Loucy (cell line): ENCODE measurements around the gene TMEM86B.
A peak's percentile ranks its signal among the peaks of the same experiment; 100 is the strongest.

ENCODE experiments used
- H2AFZ ChIP-seq: fragments of 200-600 bp; sonication (generic); 2 replicates; pipeline ENCODE4 v1.6.0; 2016; ENCODE audit warnings: antibody characterized with exemption, mild to moderate bottlenecking, low read length, moderate library complexity
- H3F3A ChIP-seq: fragments of 200-600 bp; 2 replicates; pipeline ENCODE4 v1.6.0; 2016; ENCODE audit warnings: antibody characterized with exemption, low read depth, mild to moderate bottlenecking
- H3K27me3 ChIP-seq: fragments of 200-600 bp; sonication (generic); 2 replicates; pipeline ENCODE4 v1.6.1; 2014; ENCODE audit warnings: low read length, mild to moderate bottlenecking; ENCODE audit not compliant: insufficient read depth, poor library complexity, severe bottlenecking
- H3K36me3 ChIP-seq: fragments of 200-600 bp; sonication (generic); 2 replicates; pipeline ENCODE4 v1.6.1; 2016; ENCODE audit warnings: low read length; ENCODE audit not compliant: insufficient read depth
- H3K4me1 ChIP-seq: fragments of 200-600 bp; sonication (generic); 2 replicates; pipeline ENCODE4 v1.5.1; 2014; ENCODE audit warnings: low read length, mild to moderate bottlenecking; ENCODE audit not compliant: insufficient read depth, poor library complexity, severe bottlenecking
- H3K4me2 ChIP-seq: fragments of 200-600 bp; sonication (generic); 2 replicates; pipeline ENCODE4 v1.6.0; 2014; ENCODE audit warnings: antibody characterized with exemption, low read length, low read depth, mild to moderate bottlenecking; ENCODE audit not compliant: poor library complexity, severe bottlenecking
- H3K4me3 ChIP-seq: fragments of 200-600 bp; sonication (generic); 2 replicates; pipeline ENCODE4 v1.5.1; 2014; ENCODE audit warnings: low read length, mild to moderate bottlenecking, mixed read lengths; ENCODE audit not compliant: poor library complexity, severe bottlenecking
- H3K79me2 ChIP-seq: fragments of 200-600 bp; sonication (generic); 2 replicates; pipeline ENCODE4 v1.6.1; 2014; ENCODE audit warnings: low read length; ENCODE audit not compliant: insufficient read depth
- H3K9ac ChIP-seq: fragments of 200-600 bp; sonication (generic); 2 replicates; pipeline ENCODE4 v1.6.0; 2014; ENCODE audit warnings: mild to moderate bottlenecking, low read depth, low read length, moderate library complexity; ENCODE audit not compliant: poor library complexity, severe bottlenecking
- H3K9me2 ChIP-seq: fragments of 200-600 bp; sonication (generic); replicated peaks from 2 replicates; pipeline ENCODE4 v1.6.1; 2016; ENCODE audit warnings: low read depth, low read length, mixed read lengths
- H3K9me3 ChIP-seq: fragments of 200-600 bp; sonication (generic); 2 replicates; pipeline ENCODE4 v1.6.1; 2014; ENCODE audit warnings: mild to moderate bottlenecking, antibody characterized with exemption, low read length, low read depth; ENCODE audit not compliant: insufficient read depth
- H4K20me1 ChIP-seq: fragments of 200-600 bp; sonication (generic); 2 replicates; pipeline ENCODE4 v1.6.0; 2014; ENCODE audit warnings: antibody characterized with exemption, low read length, mild to moderate bottlenecking; ENCODE audit not compliant: insufficient read depth, poor library complexity, severe bottlenecking
- EZH2phosphoT487 ChIP-seq: fragments of 200-600 bp; IDR thresholded peaks from 2 replicates; pipeline ENCODE4 v1.6.1; 2018; ENCODE audit warnings: antibody characterized with exemption, mild to moderate bottlenecking, moderate library complexity, borderline replicate concordance
- TF ChIP-seq, protein P1 (sequence below): fragments of 200-600 bp; sonication (generic); conservative IDR thresholded peaks from 2 replicates; pipeline ENCODE4 v1.5.1; 2014; ENCODE audit warnings: mild to moderate bottlenecking, antibody characterized with exemption, low read length

The TMEM86B gene

DNA sequence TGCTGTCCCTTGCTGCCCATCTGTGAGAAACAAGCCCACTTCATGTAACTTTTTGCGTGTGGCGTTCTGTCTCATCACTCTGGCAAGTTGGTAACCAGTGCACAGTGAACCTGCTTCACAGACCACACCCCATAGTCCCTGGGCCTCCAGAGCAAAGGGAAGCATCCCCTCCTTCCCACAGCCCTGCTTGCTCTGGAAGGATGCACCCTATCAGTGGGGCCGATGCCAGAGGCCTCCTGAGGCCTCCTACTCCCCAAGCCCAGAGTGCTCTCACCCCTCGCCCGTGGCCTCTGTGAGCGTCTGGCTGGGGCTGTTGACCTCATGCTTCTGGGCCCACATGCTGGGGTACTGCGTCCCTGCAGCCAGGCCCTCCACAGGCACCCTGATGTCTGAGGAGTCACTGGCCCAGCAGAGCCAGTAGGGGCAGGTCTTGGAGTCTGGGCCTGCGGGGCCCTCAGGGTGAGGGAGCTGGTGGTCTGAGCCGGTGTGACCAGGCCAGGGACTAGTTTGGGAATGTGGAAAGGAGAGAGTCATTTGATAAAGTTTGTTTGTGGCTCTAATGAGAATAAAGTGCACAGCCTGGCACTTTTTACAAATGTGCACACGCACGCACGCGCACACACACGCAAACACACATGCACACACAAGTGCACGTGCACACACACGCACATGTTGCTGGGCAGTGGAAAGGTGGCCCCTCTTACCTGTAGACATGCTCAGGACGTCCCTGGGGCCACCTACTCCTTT lies 5.1 kb downstream of the TMEM86B start:
- no peak overlapping the region for H3K9ac ChIP-seq

DNA sequence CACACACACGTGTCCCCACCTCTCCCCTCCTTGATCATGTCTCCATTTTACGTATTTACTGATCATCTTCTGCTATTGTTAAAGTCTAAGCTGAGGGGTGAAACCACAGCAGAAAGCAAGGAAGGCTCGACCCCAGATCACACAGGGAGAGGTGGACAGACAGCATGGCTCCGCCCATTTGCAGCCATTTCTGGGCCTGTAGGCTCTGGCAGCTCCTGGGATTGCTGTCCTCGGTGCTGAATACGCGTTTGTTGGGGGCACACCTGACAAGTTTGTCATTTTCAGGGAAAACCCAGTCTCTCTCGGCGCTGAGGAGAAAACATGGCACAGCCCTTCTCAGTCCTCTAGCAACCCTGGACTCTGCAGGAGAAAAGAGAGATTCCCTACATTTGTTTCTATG lies 8.0 kb downstream of the TMEM86B start:
- H3K4me3 ChIP-seq: no peak overlapping the region
- H3K9me3 ChIP-seq: no peaks in the 10 kb centered on the region
- H3K36me3 ChIP-seq: peaks cover 8% of the 10 kb centered on the region; the same call in 1 of the 2 replicates
- no peaks in the 10 kb centered on the region for H3F3A ChIP-seq
- peaks cover 3% of the 10 kb centered on the region for H3K4me1 ChIP-seq
- H2AFZ ChIP-seq: no peak overlapping the region
- H3K27me3 ChIP-seq: no peaks in the 10 kb centered on the region
- TF ChIP-seq, protein P1, sequence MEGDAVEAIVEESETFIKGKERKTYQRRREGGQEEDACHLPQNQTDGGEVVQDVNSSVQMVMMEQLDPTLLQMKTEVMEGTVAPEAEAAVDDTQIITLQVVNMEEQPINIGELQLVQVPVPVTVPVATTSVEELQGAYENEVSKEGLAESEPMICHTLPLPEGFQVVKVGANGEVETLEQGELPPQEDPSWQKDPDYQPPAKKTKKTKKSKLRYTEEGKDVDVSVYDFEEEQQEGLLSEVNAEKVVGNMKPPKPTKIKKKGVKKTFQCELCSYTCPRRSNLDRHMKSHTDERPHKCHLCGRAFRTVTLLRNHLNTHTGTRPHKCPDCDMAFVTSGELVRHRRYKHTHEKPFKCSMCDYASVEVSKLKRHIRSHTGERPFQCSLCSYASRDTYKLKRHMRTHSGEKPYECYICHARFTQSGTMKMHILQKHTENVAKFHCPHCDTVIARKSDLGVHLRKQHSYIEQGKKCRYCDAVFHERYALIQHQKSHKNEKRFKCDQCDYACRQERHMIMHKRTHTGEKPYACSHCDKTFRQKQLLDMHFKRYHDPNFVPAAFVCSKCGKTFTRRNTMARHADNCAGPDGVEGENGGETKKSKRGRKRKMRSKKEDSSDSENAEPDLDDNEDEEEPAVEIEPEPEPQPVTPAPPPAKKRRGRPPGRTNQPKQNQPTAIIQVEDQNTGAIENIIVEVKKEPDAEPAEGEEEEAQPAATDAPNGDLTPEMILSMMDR: no peak
- no peak for TF ChIP-seq EZH2phosphoT487
- no peaks in the 10 kb centered on the region for H3K79me2 ChIP-seq
- H3K9me2 ChIP-seq: no peaks in the 10 kb centered on the region
- H3K9ac ChIP-seq: no peak overlapping the region
- H4K20me1 ChIP-seq: peaks cover 15% of the 10 kb centered on the region
- H3K4me2 ChIP-seq: no peak overlapping the region

More for the DNA sequence above, 5.1 kb downstream of the TMEM86B start:
- Histone ChIP-seq H3K9me3 (no peaks in the 10 kb centered on the region), H3K27me3 (no peaks in the 10 kb centered on the region), H3K36me3 (peaks cover 36% of the 10 kb centered on the region; the same call in 1 of the 2 replicates), H3F3A (no peaks in the 10 kb centered on the region), H3K9me2 (no peaks in the 10 kb centered on the region), H3K4me3 (no peak overlapping the region), H2AFZ (no peak overlapping the region), H4K20me1 (peaks cover 39% of the 10 kb centered on the region), H3K4me1 (no peaks in the 10 kb centered on the region), H3K79me2 (no peaks in the 10 kb centered on the region), H3K4me2 (no peak overlapping the region)
- TF ChIP-seq, protein P1: no peak
- no peak for TF ChIP-seq EZH2phosphoT487

DNA sequence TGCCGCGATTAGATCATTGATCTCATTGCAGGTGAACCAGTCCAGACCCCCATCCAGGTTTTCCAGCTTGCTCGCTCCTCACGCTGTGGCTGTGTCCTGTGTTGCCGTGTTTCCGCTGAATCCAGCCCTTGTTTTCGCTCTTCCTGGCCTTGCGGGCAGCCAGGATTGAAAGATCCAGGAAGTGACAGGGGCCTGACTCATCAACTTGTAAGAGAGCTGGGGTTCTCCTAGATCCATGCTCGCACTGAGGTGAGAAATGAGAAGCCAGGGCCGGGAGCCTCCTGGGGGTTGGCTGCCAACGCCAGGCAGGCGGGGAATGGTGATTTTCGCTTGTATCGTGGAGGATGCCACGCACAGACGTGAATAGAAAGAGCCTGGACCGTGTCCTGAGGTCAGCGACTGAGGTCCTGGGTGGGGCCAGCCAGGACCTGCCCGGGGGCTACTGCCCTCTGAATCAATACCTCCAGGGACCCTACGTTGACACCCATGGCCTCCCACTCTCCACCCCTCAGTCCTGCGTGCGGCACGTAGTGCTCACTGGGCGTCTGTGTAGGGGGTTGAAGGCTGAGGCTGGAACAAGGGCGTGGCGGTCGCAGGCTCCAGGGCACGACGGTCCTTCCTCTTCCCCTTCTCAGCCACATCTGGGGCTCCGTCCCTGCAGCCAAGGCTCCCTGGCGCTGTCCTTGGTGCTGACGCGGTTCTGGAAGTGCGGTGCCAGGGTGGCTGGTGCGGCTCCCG lies 11.9 kb downstream of the TMEM86B start:
- Histone ChIP-seq H2AFZ (no peak overlapping the region), H3K9ac (no peak overlapping the region), H3F3A (no peaks in the 10 kb centered on the region), H3K27me3 (no peaks in the 10 kb centered on the region), H4K20me1 (peaks cover 5% of the 10 kb centered on the region), H3K36me3 (no peaks in the 10 kb centered on the region), H3K9me2 (no peaks in the 10 kb centered on the region), H3K9me3 (no peaks in the 10 kb centered on the region; the same call in 1 of the 2 replicates), H3K4me3 (peak overlapping the region; percentile 67), H3K4me2 (peak overlapping the region; percentile 73), H3K4me1 (peaks cover 3% of the 10 kb centered on the region), H3K79me2 (no peaks in the 10 kb centered on the region)
- TF ChIP-seq, protein P1: no peak
- TF ChIP-seq EZH2phosphoT487: no peak
